ENCODE data around the gene SBSN.

SBSN gene

GRCh38 chr19:35525873-35526272 lies 2.2 kb downstream of the SBSN start:
- Histone ChIP-seq H2AFZ (ENCODE audit: low read depth, low read length) (no peak overlapping the region), H3K4me3 (ENCODE audit: low read depth in 1 of 2, low read length in 2 of 2) (no peak overlapping the region), H4K20me1 (ENCODE audit: insufficient read depth, low read length) (no peaks in the 10 kb centered on the region), H3K79me2 (ENCODE audit: insufficient read depth, low read length) (no peaks in the 10 kb centered on the region), H3K4me1 (ENCODE audit: insufficient read depth, low read length) (no peaks in the 10 kb centered on the region), H3K27me3 (ENCODE audit: insufficient read depth, low read length, poor library complexity) (no peaks in the 10 kb centered on the region), H3K9me3 (ENCODE audit: insufficient read depth, low read length, severe bottlenecking) (no peaks in the 10 kb centered on the region), H3K36me3 (ENCODE audit: insufficient read depth, low read length) (no peaks in the 10 kb centered on the region), H3K9ac (ENCODE audit: low read depth, low read length) (no peak overlapping the region), H3K4me2 (ENCODE audit: insufficient read depth, low read length) (no peak overlapping the region), H3K27ac (ENCODE audit: low read length) (no peak overlapping the region)
- DNase-seq (no peak), ATAC-seq (ENCODE audit: insufficient read depth, low read depth) (no peak)
- TF ChIP-seq CTCF (IDR thresholded peaks at IDR 0.05; ENCODE audit: borderline replicate concordance, extremely low read depth, low read length, poor library complexity, severe bottlenecking) (no peak), EZH2 (IDR thresholded peaks at IDR 0.05; ENCODE audit: borderline replicate concordance, low read depth, low read length, severe bottlenecking) (no peak)

- no peaks in the 10 kb centered on the region for H3K9me3 ChIP-seq (ENCODE audit: insufficient read depth, low read length, severe bottlenecking)
- no peaks in the 10 kb centered on the region for H3K27me3 ChIP-seq (ENCODE audit: insufficient read depth, low read length, poor library complexity)
- H3K79me2 ChIP-seq (ENCODE audit: insufficient read depth, low read length): no peaks in the 10 kb centered on the region
- H2AFZ ChIP-seq (ENCODE audit: low read depth, low read length): no peak overlapping the region
- H4K20me1 ChIP-seq (ENCODE audit: insufficient read depth, low read length): no peaks in the 10 kb centered on the region
- ATAC-seq (ENCODE audit: insufficient read depth, low read depth) (no peak), DNase-seq (no peak)
- H3K4me3 ChIP-seq (ENCODE audit: low read depth in 1 of 2, low read length in 2 of 2): no peak overlapping the region
- no peak overlapping the region for H3K27ac ChIP-seq (ENCODE audit: low read length)
- no peak overlapping the region for H3K9ac ChIP-seq (ENCODE audit: low read depth, low read length)
- no peak overlapping the region for H3K4me2 ChIP-seq (ENCODE audit: insufficient read depth, low read length)
- H3K4me1 ChIP-seq (ENCODE audit: insufficient read depth, low read length): no peaks in the 10 kb centered on the region
- H3K36me3 ChIP-seq (ENCODE audit: insufficient read depth, low read length): no peaks in the 10 kb centered on the region
- no peak for TF ChIP-seq EZH2 (IDR thresholded peaks at IDR 0.05; ENCODE audit: borderline replicate concordance, low read depth, low read length, severe bottlenecking)
- TF ChIP-seq CTCF (IDR thresholded peaks at IDR 0.05; ENCODE audit: borderline replicate concordance, extremely low read depth, low read length, poor library complexity, severe bottlenecking): no peak
Observed at GRCh38 chr19:35524181-35524837, 3.8 kb downstream of the SBSN start.

- TF ChIP-seq CTCF (IDR thresholded peaks at IDR 0.05; ENCODE audit: borderline replicate concordance, extremely low read depth, low read length, poor library complexity, severe bottlenecking) (no peak), EZH2 (IDR thresholded peaks at IDR 0.05; ENCODE audit: borderline replicate concordance, low read depth, low read length, severe bottlenecking) (no peak)
- no peaks in the 10 kb centered on the region for H3K4me1 ChIP-seq (ENCODE audit: insufficient read depth, low read length)
- H3K9ac ChIP-seq (ENCODE audit: low read depth, low read length): no peak overlapping the region
- H3K79me2 ChIP-seq (ENCODE audit: insufficient read depth, low read length): no peaks in the 10 kb centered on the region
- no peaks in the 10 kb centered on the region for H3K9me3 ChIP-seq (ENCODE audit: insufficient read depth, low read length, severe bottlenecking)
- H3K36me3 ChIP-seq (ENCODE audit: insufficient read depth, low read length): no peaks in the 10 kb centered on the region
- DNase-seq (no peak), ATAC-seq (ENCODE audit: insufficient read depth, low read depth) (no peak)
- H3K4me2 ChIP-seq (ENCODE audit: insufficient read depth, low read length): no peak overlapping the region
- no peak overlapping the region for H3K27ac ChIP-seq (ENCODE audit: low read length)
- no peak overlapping the region for H2AFZ ChIP-seq (ENCODE audit: low read depth, low read length)
- H3K4me3 ChIP-seq (ENCODE audit: low read depth in 1 of 2, low read length in 2 of 2): no peak overlapping the region
- no peaks in the 10 kb centered on the region for H4K20me1 ChIP-seq (ENCODE audit: insufficient read depth, low read length)
- H3K27me3 ChIP-seq (ENCODE audit: insufficient read depth, low read length, poor library complexity): no peaks in the 10 kb centered on the region
Observed at GRCh38 chr19:35522745-35523327, 5.3 kb downstream of the SBSN start.
